ENCODE data around the gene TNFRSF8. TPM values are rescaled to one million over a fixed set of nuclear protein-coding genes. Genes with fewer than 3 reads are reported as not detected.

TNFRSF8 gene
- polyA plus RNA-seq, 4 donors, result 0.43 to 0.80 (median 0.60) TPM

- DNase-seq (ENCODE audit: low read depth in 4 of 4, low spot score in 3 of 4), result no peak
Observed at GRCh38 chr1:12138196-12139168, 75.4 kb downstream of the TNFRSF8 start.

DNA sequence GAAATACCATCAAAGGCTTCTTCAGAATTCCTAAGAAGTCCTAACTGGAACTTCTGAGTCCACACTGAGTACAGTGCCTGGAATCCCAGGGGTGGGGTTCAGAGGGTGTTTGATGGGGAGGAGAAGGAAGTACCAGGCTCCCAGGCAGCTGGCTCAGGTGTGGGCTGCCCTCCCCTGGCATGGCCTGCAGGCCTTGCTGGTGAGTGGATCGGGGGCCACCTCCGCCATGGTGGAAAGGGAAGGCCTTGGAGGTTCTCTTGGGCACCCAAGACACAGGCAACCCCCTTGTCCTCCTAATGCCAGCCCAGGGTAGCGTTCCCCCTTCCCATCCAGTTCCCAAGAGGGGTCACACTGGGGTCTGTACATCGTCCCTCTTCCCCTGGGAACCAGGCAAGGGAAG, 76.9 kb downstream of the TNFRSF8 start:
- DNase-seq (ENCODE audit: low read depth in 4 of 4, low spot score in 3 of 4), result no peak

DNA sequence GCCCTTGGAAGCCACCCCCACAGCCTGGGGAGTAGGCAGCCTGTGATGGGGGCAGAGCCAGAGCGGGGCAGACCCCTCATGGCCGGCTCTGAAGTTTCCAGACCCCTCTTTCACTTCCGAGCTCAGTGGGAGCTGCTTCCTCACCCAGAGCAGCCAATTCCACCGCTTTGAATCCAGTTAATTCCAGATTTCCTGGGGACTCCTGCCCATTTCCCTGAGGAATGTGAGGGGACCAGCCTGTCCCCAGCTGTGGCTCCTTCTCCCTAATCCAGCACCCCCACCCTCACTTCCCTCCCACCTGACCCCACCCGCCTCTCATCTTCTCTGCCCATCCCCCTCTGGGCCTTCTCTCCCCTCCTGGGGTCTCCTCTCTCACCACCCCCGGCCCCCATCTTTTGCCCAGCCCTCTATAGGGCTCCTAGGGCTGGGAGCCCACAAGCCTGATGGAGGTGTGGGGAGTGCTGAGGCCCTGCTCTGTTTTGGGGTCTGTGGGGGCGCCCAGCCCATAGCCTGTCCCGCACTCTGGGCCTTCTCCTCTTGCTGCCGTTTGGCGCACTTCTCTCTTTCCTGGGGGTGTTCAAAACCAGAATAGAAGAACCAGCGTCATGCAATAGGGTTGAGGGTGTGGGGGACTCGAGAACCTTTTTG, 77.5 kb downstream of the TNFRSF8 start:
- no peak for DNase-seq (ENCODE audit: low read depth in 4 of 4, low spot score in 3 of 4)

DNA sequence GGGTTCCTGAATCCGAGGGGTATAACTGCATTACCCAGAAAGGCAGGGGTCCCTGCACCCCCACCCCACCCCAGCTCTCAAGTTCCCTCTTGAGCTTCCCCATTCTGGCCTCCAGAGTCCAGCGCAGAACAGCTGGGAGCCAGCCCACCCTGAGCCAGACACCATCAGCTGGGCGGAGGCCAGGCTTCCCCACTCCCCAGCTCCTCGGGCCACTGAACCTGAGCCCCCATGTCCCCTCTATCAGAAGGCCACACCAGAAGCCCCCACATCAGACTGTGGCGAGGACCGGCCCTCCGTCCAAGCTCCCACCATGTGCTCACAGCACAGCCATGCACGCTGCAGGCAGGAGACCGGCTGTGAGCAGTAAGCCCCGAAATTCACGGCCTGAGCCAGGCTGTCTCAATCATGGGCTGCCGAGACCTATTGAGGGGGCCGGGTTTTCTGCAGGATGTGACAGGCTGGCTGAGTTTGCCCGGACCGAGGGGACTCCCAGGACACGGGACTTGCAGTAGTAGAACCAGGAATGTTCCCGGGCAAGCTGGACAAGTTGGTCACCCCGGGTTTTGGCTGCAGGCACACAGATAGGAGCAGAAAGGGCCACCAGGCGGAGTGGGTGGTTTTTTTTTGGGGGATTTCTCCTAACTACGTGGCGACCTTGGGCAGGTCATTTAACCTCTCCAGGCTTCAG, 78.2 kb downstream of the TNFRSF8 start:
- DNase-seq (ENCODE audit: low read depth in 4 of 4, low spot score in 3 of 4), result no peak

DNA sequence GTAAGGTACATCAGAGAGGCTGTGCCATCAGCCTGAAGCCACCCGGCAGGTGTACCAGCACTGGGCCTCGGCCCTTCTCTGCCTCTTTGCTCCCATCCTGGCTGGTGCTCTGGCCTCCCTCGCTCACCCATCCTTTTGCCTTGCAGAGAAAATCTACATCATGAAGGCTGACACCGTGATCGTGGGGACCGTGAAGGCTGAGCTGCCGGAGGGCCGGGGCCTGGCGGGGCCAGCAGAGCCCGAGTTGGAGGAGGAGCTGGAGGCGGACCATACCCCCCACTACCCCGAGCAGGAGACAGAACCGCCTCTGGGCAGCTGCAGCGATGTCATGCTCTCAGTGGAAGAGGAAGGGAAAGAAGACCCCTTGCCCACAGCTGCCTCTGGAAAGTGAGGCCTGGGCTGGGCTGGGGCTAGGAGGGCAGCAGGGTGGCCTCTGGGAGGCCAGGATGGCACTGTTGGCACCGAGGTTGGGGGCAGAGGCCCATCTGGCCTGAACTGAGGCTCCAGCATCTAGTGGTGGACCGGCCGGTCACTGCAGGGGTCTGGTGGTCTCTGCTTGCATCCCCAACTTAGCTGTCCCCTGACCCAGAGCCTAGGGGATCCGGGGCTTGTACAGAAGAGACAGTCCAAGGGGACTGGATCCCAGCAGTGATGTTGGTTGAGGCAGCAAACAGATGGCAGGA, 79.2 kb downstream of the TNFRSF8 start:
- no peak for DNase-seq (ENCODE audit: low read depth in 4 of 4, low spot score in 3 of 4)

DNA sequence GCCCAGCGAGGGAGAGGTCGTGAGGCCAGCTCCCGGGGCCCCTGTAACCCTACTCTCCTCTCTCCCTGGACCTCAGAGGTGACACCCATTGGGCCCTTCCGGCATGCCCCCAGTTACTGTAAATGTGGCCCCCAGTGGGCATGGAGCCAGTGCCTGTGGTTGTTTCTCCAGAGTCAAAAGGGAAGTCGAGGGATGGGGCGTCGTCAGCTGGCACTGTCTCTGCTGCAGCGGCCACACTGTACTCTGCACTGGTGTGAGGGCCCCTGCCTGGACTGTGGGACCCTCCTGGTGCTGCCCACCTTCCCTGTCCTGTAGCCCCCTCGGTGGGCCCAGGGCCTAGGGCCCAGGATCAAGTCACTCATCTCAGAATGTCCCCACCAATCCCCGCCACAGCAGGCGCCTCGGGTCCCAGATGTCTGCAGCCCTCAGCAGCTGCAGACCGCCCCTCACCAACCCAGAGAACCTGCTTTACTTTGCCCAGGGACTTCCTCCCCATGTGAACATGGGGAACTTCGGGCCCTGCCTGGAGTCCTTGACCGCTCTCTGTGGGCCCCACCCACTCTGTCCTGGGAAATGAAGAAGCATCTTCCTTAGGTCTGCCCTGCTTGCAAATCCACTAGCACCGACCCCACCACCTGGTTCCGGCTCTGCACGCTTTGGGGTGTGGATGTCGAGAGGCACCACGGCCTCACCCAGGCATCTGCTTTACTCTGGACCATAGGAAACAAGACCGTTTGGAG, 80.0 kb downstream of the TNFRSF8 start:
- DNase-seq (ENCODE audit: low read depth in 4 of 4, low spot score in 3 of 4), result no peak

GRCh38 chr1:12143631-12144155, 80.6 kb downstream of the TNFRSF8 start:
- DNase-seq (ENCODE audit: low read depth in 4 of 4, low spot score in 3 of 4), result no peak

- no peak for DNase-seq (ENCODE audit: low read depth in 4 of 4, low spot score in 3 of 4)
Observed at GRCh38 chr1:12144236-12144635, 81.1 kb downstream of the TNFRSF8 start.

DNA sequence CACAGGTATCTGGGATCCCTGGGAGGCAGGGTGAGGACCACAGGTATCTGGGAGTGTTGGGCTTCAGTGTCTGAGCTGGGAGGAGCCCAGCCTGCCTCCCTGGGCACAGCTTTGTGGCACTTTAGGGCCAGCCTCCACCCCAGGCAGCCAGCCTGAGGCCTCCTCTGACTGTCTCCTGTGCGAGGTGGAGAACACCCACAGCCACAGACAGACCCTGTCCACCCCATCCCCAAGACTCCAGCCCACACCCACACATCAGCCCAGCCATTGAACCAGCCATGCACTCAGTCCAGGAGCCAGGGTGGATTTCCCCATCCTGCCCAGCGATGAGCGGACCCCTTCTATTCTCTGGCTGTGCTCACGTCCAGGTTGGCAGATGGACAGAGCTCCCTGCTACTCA, 81.9 kb downstream of the TNFRSF8 start:
- DNase-seq (ENCODE audit: low read depth in 4 of 4, low spot score in 3 of 4), result no peak

DNA sequence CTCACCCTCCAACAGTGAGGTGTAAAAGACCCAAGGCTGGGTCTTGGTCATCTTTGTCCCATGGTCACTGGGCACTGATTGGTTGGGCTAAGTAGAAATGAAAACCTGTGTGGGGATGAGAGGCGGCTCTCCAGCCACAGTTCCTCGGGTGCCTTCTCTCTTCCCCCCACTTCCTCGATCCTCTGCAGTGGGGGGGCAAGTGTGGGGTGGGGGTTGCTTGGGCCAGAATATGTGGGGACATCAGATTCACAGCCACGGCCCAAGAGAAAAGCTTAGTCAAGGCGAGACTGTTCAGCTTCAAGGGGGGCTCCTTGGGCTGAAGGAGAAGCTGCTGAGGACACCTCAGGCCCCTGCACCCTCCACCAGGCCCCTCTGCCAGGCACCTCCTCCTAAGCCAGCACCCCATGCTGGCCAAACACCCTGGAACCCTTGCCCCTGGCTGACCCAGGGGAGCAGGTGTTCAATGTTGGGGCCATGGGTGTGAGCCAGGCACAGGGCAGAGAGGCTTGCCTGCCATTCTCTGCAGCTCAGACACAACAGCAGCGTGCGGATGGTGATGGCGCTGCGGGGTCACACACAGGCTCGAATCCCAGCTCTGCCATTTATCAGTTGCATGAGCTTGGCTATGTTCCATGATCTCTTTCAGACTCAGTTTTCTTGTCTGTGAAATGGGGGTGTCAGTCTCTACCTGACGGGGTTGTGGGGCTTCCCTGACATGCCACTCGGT, 82.7 kb downstream of the TNFRSF8 start:
- no peak for DNase-seq (ENCODE audit: low read depth in 4 of 4, low spot score in 3 of 4)

- no peak for DNase-seq (ENCODE audit: low read depth in 4 of 4, low spot score in 3 of 4)
Observed at GRCh38 chr1:12146343-12147112, 83.4 kb downstream of the TNFRSF8 start.

DNA sequence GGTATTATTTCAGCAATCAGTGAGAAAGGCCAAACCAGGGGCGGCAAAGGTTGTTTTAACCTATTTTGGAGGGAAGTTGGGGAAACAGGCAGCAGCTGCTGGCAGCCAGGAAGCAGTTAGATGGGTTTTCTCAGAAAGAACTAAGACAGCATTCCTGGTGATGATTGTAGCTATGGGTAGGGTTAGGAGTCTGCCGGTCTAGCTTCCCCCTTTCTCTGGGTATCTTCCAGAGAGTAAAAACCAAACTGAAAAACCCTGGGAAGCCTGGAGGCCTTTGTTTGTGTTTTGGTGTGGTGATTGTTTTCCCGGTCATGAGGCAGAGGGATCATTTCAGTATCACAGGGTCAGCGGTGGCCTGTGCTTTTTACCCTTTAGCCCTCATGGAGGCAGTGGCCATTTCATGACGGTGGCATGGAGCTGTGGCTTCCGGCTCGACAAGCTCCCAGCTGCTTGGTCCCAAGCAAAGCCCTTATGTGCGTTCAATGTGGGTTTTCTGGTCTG, 84.1 kb downstream of the TNFRSF8 start:
- DNase-seq (ENCODE audit: low read depth in 4 of 4, low spot score in 3 of 4), result no peak

DNA sequence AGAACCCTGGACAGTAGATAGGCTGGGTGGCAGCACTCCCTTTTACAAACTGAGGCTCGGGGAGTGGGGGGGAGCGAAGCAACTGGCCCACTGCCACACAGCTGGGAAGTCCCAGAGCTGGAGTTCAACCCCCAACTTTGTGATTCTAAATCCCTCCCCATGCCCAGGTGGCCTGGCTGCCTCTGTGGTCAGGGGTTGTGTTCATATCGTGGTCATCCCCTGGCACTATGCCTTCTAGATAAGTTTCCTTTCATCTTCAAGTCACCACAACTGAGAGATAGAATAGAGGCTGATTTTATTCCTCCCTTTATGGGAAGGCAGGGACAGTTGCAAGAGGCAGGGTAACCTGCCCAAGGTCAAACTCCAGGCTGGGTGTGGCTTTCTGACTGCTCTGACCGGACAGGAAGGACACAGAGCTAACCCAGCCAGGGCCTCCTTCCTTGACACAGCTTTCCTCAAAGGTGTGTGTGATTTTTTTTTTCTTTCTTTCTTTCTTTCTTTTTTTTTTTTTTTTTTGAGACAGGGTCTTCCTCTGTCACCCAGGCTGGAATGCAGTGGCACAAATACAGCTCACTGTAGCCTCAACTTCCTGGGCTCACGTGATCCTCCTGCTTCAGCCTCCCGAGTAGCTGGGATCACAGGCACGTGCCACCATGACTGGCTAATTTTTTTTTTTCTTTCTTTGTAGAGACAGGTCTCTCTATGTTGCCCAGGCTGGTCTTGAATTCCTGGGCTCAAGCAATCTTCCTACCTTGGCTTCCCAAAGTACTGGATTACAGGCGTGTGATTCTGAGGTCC, 85.3 kb downstream of the TNFRSF8 start:
- no peak for DNase-seq (ENCODE audit: low read depth in 4 of 4, low spot score in 3 of 4)

- no peak for DNase-seq (ENCODE audit: low read depth in 4 of 4, low spot score in 3 of 4)
Observed at GRCh38 chr1:12148958-12149790, 86.1 kb downstream of the TNFRSF8 start.

DNA sequence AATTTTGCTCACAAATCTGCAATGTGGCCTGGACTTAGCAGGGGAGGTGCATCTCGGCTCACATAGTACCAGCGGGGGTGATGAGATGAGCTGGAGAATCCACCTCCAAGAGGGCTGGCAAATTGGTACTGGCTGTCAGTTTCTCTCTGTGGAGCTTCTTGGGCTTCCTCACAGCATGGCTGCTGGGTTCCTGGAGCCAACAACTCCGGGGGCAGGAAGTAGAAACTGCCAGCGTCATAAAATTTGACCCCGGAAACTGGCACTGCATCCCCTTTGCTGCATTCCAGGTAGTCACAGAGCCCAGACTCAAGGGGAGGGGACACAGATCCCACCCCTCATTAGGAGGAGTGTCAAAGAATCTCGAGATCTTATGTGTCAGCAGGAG, 86.7 kb downstream of the TNFRSF8 start:
- DNase-seq (ENCODE audit: low read depth in 4 of 4, low spot score in 3 of 4), result no peak

GRCh38 chr1:12150456-12151200, 87.5 kb downstream of the TNFRSF8 start:
- no peak for DNase-seq (ENCODE audit: low read depth in 4 of 4, low spot score in 3 of 4)
